GM12801 (cell line): ENCODE measurements around the gene INTS6.

Experiments used
- TF ChIP-seq, protein P1 (sequence below): IDR thresholded peaks from one replicate; pipeline ENCODE4 v1.5.1; 2011; ENCODE audit warnings: control low read depth; ENCODE audit not compliant: insufficient read length; ENCODE audit errors: extremely low read depth

Gene INTS6

DNA sequence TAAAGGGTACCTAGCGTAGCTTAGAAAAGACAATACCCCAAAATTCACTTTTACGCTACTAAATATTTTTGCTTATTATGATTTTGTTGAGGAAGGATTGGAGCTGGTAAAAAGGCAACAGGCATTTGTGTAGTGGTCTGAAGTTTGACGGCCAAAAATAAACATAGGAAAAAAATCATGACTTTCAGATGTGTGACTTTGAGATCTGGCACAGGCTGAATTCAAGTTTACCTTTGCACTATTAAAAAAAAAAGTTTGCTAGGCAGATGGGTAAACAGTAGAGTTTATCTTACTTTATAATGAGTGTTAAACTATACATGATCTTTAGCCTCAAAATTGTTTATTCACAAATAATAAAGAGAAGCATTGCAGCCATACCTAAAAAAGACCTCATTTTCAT lies 24.3 kb upstream of the INTS6 start:
- TF ChIP-seq, protein P1, sequence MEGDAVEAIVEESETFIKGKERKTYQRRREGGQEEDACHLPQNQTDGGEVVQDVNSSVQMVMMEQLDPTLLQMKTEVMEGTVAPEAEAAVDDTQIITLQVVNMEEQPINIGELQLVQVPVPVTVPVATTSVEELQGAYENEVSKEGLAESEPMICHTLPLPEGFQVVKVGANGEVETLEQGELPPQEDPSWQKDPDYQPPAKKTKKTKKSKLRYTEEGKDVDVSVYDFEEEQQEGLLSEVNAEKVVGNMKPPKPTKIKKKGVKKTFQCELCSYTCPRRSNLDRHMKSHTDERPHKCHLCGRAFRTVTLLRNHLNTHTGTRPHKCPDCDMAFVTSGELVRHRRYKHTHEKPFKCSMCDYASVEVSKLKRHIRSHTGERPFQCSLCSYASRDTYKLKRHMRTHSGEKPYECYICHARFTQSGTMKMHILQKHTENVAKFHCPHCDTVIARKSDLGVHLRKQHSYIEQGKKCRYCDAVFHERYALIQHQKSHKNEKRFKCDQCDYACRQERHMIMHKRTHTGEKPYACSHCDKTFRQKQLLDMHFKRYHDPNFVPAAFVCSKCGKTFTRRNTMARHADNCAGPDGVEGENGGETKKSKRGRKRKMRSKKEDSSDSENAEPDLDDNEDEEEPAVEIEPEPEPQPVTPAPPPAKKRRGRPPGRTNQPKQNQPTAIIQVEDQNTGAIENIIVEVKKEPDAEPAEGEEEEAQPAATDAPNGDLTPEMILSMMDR, result no peak

DNA sequence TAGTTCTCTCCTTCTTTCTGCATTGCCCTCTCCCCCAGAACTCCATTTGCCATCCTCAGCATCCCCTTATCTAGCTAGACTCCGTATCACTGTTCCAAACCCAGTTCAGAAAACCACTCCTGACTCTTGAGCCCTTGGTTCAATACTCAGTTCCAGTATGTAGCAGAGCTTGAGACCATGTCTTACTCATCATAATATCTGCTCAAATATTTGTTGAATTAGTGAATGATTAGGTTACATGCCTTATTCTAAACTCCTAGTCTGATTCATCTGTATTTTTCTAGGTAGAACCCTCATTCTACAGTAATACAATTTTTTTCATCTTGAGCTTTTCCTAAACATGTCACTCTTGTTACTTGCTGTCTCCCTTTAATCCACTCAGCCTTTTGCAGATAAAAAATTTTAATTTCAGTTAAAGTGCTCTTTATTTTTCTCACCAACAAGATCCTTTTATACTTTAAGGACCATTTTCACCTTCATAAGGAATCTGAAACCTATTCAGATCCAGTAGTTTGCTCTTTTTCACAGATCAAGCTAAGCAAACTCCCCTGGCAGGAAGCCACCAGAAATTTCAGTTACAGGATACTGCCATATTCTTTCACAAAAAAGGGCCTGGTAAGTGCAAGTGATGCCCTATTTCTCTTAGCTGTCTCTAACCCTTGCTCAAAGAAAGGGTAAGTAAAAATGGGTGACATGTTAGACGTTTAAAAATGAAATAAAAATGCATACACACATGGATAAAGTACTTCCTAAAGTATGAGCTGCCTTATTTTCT lies 23.1 kb upstream of the INTS6 start:
- TF ChIP-seq, protein P1, result no peak

DNA sequence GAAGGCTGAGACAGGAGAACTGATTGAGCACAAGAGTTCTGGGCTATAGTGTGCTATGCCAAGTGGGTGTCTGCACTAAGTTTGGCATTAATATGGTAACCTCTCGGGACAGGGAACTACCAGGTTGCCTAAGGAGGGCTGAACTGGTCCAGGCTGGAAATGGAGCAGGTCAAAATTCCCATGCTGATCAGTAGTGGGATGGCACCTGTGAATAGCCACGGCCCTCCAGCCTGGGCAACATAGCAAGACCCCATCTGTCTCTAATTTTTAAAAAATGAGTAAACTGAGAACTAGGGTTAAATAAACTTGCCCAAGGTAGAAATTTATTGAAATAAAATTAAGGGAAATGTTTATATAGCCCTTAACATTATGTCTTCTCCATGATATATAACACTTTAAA lies 17.0 kb upstream of the INTS6 start:
- TF ChIP-seq, protein P1, result no peak

DNA sequence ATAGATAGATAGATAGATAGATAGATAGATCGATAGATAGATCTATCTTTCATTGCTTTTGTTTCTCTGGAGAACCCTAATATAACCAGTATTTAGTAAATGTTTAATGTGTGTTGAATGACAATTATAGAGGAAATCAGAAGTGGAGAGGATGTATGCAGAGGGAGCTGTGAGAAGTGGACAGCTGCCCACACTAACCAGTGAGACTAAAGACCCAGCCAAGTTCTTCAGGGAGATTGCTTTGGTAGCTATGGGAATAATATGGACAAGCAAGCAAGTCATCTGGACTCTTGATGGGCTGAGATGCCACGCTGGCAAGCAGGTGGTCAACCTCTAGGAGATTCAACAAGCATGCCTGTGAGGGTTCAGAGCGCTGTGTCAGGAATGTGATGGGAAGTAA lies 14.9 kb upstream of the INTS6 start:
- TF ChIP-seq, protein P1, result no peak

DNA sequence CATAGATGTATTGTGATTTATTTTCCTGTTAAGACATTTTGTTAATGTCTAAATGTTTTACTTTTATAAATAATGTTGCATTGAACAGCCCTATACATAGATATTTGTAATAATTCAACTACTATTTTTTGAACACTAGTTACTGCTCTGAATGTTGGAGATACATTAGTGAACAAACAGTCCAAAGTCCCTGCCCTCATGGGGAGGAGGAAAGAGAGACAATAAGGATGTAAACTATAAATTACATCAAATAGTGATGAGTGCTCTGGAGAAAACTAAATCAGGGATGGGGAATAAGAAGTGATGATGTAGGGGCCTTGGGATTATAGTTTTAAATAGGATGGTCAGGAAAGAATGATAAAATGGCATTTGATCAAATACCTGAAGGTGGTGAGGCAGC lies 12.3 kb upstream of the INTS6 start:
- TF ChIP-seq, protein P1, result no peak

- TF ChIP-seq, protein P1, result no peak
Measured at GRCh38 chr13:51457086-51457815, 4.4 kb upstream of the INTS6 start.

GRCh38 chr13:51456510-51456909 lies 3.7 kb upstream of the INTS6 start:
- TF ChIP-seq, protein P1, result no peak
